Cardiac muscle cell (in vitro differentiated cells and primary cell): ENCODE measurements around the gene SUCO. TPM values are rescaled to one million over a fixed set of nuclear protein-coding genes. Genes with fewer than 3 reads are reported as not detected.

ENCODE experiments used
- DNase-seq, 2 donors: peaks; one replicate each; pipeline versions ENCODE4 v3.0.0 to v3.0.0-alpha.2; 2010 to 2017; ENCODE audit warnings: low read depth in 1 of 2, low spot score in 1 of 2
- H3K27ac ChIP-seq: fragments of 200-600 bp; sonication (generic); 2 replicates; pipeline ENCODE4 v1.5.1; 2016
- H3K27me3 ChIP-seq: fragments of 200-600 bp; sonication (generic); 2 replicates; pipeline ENCODE4 v1.6.0; 2016; ENCODE audit warnings: control low read depth
- H3K36me3 ChIP-seq: fragments of 200-600 bp; sonication (generic); 2 replicates; pipeline ENCODE4 v1.5.1; 2016; ENCODE audit warnings: control low read depth
- H3K4me1 ChIP-seq: fragments of 200-600 bp; sonication (generic); 2 replicates; pipeline ENCODE4 v1.8.1; 2017; ENCODE audit warnings: low read depth, mild to moderate bottlenecking, mixed run types
- H3K4me3 ChIP-seq: fragments of 200-600 bp; sonication (generic); 2 replicates; pipeline ENCODE4 v1.5.1; 2016; ENCODE audit warnings: mild to moderate bottlenecking
- H3K9me3 ChIP-seq: fragments of 200-600 bp; sonication (generic); 2 replicates; pipeline ENCODE4 v1.5.1; 2017; ENCODE audit warnings: low read depth, mild to moderate bottlenecking, control low read depth
- polyA plus RNA-seq: library from polyadenylated mRNA; unstranded; fragments of >200 nt; fragmentation: Nextera tagmentation; extraction: Ambion mirVana; gene quantifications from 2 replicates; pipeline ENCODE4 v1.2.1, GENCODE V29; 2016
- total RNA-seq: library from RNA; depleted of rRNA; stranded (reverse); fragments of >200 nt; gene quantifications from 2 replicates; pipeline ENCODE4 v1.2.3, GENCODE V29; 2016
- TF ChIP-seq, protein P1 (sequence below): IDR thresholded peaks from 2 replicates; pipeline ENCODE4 v1.5.1; 2012; ENCODE audit warnings: low read depth, mild to moderate bottlenecking, low read length

Gene SUCO
- total and polyA plus RNA-seq, 2 experiments from 2014 or later, result 23.0 to 48.6 TPM

DNA sequence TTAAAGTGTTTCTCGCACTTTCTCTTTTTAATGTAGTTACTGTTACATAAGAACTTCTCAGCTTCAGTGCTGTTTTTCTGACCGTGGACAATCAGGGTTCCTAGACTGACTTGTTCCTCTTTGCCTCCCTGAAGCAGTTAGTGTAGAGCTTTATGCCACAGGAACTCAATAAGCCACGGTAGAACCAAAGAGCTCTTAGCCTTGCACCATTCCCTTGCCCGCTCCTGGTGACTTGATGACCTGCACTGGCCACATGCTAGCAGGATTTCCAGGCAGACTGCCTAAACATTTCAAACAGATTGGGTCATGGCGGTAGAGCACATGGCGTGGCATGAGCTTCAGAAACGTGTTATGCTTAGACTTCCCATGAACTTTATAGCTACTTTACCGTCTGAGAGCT lies 107.2 kb downstream of the SUCO start:
- Histone ChIP-seq H3K4me3 (no peak overlapping the region), H3K9me3 (no peaks in the 10 kb centered on the region), H3K36me3 (no peaks in the 10 kb centered on the region), H3K4me1 (peaks cover 7% of the 10 kb centered on the region), H3K27me3 (no peaks in the 10 kb centered on the region), H3K27ac (no peak overlapping the region)
- DNase-seq, result no peak
- TF ChIP-seq, protein P1, sequence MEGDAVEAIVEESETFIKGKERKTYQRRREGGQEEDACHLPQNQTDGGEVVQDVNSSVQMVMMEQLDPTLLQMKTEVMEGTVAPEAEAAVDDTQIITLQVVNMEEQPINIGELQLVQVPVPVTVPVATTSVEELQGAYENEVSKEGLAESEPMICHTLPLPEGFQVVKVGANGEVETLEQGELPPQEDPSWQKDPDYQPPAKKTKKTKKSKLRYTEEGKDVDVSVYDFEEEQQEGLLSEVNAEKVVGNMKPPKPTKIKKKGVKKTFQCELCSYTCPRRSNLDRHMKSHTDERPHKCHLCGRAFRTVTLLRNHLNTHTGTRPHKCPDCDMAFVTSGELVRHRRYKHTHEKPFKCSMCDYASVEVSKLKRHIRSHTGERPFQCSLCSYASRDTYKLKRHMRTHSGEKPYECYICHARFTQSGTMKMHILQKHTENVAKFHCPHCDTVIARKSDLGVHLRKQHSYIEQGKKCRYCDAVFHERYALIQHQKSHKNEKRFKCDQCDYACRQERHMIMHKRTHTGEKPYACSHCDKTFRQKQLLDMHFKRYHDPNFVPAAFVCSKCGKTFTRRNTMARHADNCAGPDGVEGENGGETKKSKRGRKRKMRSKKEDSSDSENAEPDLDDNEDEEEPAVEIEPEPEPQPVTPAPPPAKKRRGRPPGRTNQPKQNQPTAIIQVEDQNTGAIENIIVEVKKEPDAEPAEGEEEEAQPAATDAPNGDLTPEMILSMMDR, result no peak

DNA sequence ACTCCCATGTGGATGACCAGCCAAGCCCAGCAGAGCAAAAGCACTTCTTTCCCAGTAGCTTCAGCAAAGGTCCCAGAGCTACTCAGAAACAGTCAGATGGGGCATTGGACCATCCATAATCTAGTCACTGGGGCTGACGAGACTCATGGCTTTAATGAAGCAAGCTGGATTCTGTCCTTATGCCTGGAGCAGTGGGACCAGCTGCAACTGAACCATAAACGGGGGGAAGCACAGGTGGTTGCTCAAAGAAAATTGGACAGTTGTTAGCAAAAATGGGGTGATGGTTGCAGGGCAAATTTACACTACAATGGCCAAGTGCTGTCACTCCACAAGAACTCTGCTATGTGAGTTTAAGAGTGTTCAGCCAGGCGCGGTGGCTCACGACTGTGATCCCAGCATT lies 108.5 kb downstream of the SUCO start:
- H3K9me3 ChIP-seq, result no peaks in the 10 kb centered on the region
- no peaks in the 10 kb centered on the region for H3K27me3 ChIP-seq
- no peak for DNase-seq
- H3K36me3 ChIP-seq, result no peaks in the 10 kb centered on the region
- H3K4me1 ChIP-seq, result peaks cover 7% of the 10 kb centered on the region
- TF ChIP-seq, protein P1, result no peak
- no peak overlapping the region for H3K4me3 ChIP-seq
- H3K27ac ChIP-seq, result no peak overlapping the region

- TF ChIP-seq, protein P1, result no peak
- peaks cover 7% of the 10 kb centered on the region for H3K4me1 ChIP-seq
- H3K27me3 ChIP-seq, result no peaks in the 10 kb centered on the region
- H3K4me3 ChIP-seq, result no peak overlapping the region
- no peaks in the 10 kb centered on the region for H3K36me3 ChIP-seq
- H3K27ac ChIP-seq, result no peak overlapping the region
- no peaks in the 10 kb centered on the region for H3K9me3 ChIP-seq
- DNase-seq, result no peak
Measured at GRCh38 chr1:172642970-172643369, 110.0 kb downstream of the SUCO start.

DNA sequence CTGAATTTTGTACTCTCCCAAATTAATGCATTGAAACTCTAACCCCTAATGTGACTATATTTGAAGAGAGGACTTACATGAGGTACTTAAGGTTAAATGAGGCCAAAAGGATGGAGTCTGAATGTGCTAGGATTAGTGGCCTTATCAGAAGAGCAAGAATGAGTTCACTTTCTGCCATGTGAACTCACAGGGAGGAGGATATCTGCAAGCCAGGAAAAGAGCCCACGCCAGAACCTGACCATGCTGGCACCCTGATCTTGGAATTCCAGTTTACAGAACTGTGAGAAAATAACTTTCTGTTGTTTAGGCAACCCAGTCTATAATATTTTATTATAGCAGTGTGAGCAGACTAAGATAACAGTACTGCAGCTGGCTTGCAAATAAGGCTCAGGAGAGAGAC lies 113.7 kb downstream of the SUCO start:
- H3K4me1 ChIP-seq, result peaks cover 15% of the 10 kb centered on the region
- H3K27ac ChIP-seq, result no peak overlapping the region
- no peaks in the 10 kb centered on the region for H3K9me3 ChIP-seq
- no peak overlapping the region for H3K4me3 ChIP-seq
- H3K27me3 ChIP-seq, result no peaks in the 10 kb centered on the region
- TF ChIP-seq, protein P1, result no peak
- DNase-seq, result peak in 1 of 2 donors; percentile 34
- no peaks in the 10 kb centered on the region for H3K36me3 ChIP-seq

GRCh38 chr1:172647110-172647564 lies 114.2 kb downstream of the SUCO start:
- TF ChIP-seq, protein P1, result no peak

DNA sequence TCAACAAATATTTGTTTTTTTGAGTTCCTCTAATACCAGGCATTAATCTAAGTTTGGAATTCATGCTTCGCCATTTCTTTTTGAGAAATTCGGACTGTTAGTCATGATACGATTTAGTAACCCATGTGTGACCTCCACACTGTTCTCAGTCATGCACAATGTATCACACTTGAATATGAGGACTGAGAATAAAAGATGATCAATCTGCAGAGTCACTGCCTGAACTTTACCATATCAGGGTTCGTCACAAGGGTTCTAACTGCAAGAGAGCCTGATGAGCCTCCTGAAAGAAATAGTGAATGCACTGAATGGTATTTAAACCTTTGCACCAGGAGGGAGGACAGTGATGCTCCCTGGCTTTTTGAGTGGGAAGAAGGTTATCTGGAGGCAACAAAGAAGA lies 115.0 kb downstream of the SUCO start:
- no peak for DNase-seq
- Histone ChIP-seq H3K27me3 (no peaks in the 10 kb centered on the region), H3K27ac (no peak overlapping the region), H3K9me3 (no peaks in the 10 kb centered on the region), H3K4me1 (peaks cover 15% of the 10 kb centered on the region), H3K36me3 (no peaks in the 10 kb centered on the region), H3K4me3 (no peak overlapping the region)
- TF ChIP-seq, protein P1, result no peak

More at GRCh38 chr1:172647110-172647564, 114.2 kb downstream of the SUCO start:
- H3K4me1 ChIP-seq, result peaks cover 15% of the 10 kb centered on the region
- DNase-seq, result no peak
- no peaks in the 10 kb centered on the region for H3K9me3 ChIP-seq
- H3K36me3 ChIP-seq, result no peaks in the 10 kb centered on the region
- H3K4me3 ChIP-seq, result no peak overlapping the region
- H3K27ac ChIP-seq, result no peak overlapping the region
- H3K27me3 ChIP-seq, result no peaks in the 10 kb centered on the region
